Measurements from ENCODE around the gene IL1RL2. TPM values are rescaled to one million over a fixed set of nuclear protein-coding genes. Genes with fewer than 3 reads are reported as not detected.

The IL1RL2 gene
- total RNA-seq, 2 donors from 2014 or later, result 1.4 to 3.8 TPM

- no peaks in the 10 kb centered on the region for H3K9me3 ChIP-seq
- no peak overlapping the region for H3K27ac ChIP-seq
- 56% methylated on average over 1 of the region's 1 CpG for WGBS
- no peak overlapping the region for H3K4me3 ChIP-seq
- no peaks in the 10 kb centered on the region for H3K36me3 ChIP-seq
- no peaks in the 10 kb centered on the region for H3K27me3 ChIP-seq (replicated peaks; ENCODE audit: insufficient read depth)
- DNase-seq (ENCODE audit: low spot score), result no peak
- H3K4me1 ChIP-seq (replicated peaks), result no peaks in the 10 kb centered on the region
- TF ChIP-seq CTCF (IDR thresholded peaks at IDR 0.05) (no peak), POLR2A (IDR thresholded peaks at IDR 0.05) (no peak), POLR2AphosphoS5 (IDR thresholded peaks at IDR 0.05) (no peak)
- intact Hi-C loops (cut with DNase I), result no loop called here
Measured at GRCh38 chr2:102266204-102266603, 79.4 kb downstream of the IL1RL2 start.

- H3K27me3 ChIP-seq (replicated peaks; ENCODE audit: insufficient read depth), result no peaks in the 10 kb centered on the region
- H3K4me1 ChIP-seq (replicated peaks), result no peaks in the 10 kb centered on the region
- H3K36me3 ChIP-seq, result no peaks in the 10 kb centered on the region
- no peak for DNase-seq (ENCODE audit: low spot score)
- H3K27ac ChIP-seq, result no peak overlapping the region
- intact Hi-C loops (cut with DNase I), result no loop called here
- no peaks in the 10 kb centered on the region for H3K9me3 ChIP-seq
- TF ChIP-seq POLR2AphosphoS5 (IDR thresholded peaks at IDR 0.05) (no peak), CTCF (IDR thresholded peaks at IDR 0.05) (no peak), POLR2A (IDR thresholded peaks at IDR 0.05) (no peak)
- no peak overlapping the region for H3K4me3 ChIP-seq
- 92% methylated on average over 6 of the region's 6 CpGs for WGBS
Measured at GRCh38 chr2:102267774-102268173, 81.0 kb downstream of the IL1RL2 start.

- Histone ChIP-seq H3K36me3 (no peaks in the 10 kb centered on the region), H3K4me3 (no peak overlapping the region), H3K27me3 (replicated peaks; ENCODE audit: insufficient read depth) (no peaks in the 10 kb centered on the region), H3K27ac (no peak overlapping the region), H3K9me3 (no peaks in the 10 kb centered on the region), H3K4me1 (replicated peaks) (no peaks in the 10 kb centered on the region)
- WGBS, result 97% methylated on average over 4 of the region's 4 CpGs
- intact Hi-C loops (cut with DNase I), result no loop called here
- DNase-seq (ENCODE audit: low spot score), result no peak
- TF ChIP-seq POLR2A (IDR thresholded peaks at IDR 0.05), result no peak
- no peak for TF ChIP-seq CTCF (IDR thresholded peaks at IDR 0.05)
- no peak for TF ChIP-seq POLR2AphosphoS5 (IDR thresholded peaks at IDR 0.05)
Measured at GRCh38 chr2:102268510-102269199, 81.8 kb downstream of the IL1RL2 start.

- Histone ChIP-seq H3K27me3 (replicated peaks; ENCODE audit: insufficient read depth) (no peaks in the 10 kb centered on the region), H3K4me1 (replicated peaks) (no peaks in the 10 kb centered on the region), H3K4me3 (no peak overlapping the region), H3K27ac (no peak overlapping the region), H3K9me3 (no peaks in the 10 kb centered on the region), H3K36me3 (no peaks in the 10 kb centered on the region)
- TF ChIP-seq POLR2AphosphoS5 (IDR thresholded peaks at IDR 0.05), result no peak
- TF ChIP-seq CTCF (IDR thresholded peaks at IDR 0.05), result no peak
- TF ChIP-seq POLR2A (IDR thresholded peaks at IDR 0.05), result no peak
- 88% methylated on average over 4 of the region's 4 CpGs for WGBS
- DNase-seq (ENCODE audit: low spot score), result no peak
- intact Hi-C loops (cut with DNase I), result no loop called here
Measured at GRCh38 chr2:102269200-102269524, 82.3 kb downstream of the IL1RL2 start.

GRCh38 chr2:102271844-102272243 lies 85.0 kb downstream of the IL1RL2 start:
- Histone ChIP-seq H3K27ac (no peak overlapping the region), H3K9me3 (no peaks in the 10 kb centered on the region), H3K4me1 (replicated peaks) (no peaks in the 10 kb centered on the region), H3K4me3 (no peak overlapping the region), H3K36me3 (no peaks in the 10 kb centered on the region), H3K27me3 (replicated peaks; ENCODE audit: insufficient read depth) (no peaks in the 10 kb centered on the region)
- no peak for DNase-seq (ENCODE audit: low spot score)
- WGBS, result 67% methylated on average over 5 of the region's 5 CpGs
- TF ChIP-seq POLR2A (IDR thresholded peaks at IDR 0.05) (no peak), CTCF (IDR thresholded peaks at IDR 0.05) (no peak), POLR2AphosphoS5 (IDR thresholded peaks at IDR 0.05) (no peak)
- intact Hi-C loops (cut with DNase I), result no loop called here
